Esophagus muscularis mucosa (tissue), 4 donors: ENCODE data around the gene HEATR3. TPM values are rescaled to one million over a fixed set of nuclear protein-coding genes. Genes with fewer than 3 reads are reported as not detected.

Source experiments
- DNase-seq: peaks from one replicate; pipeline ENCODE4 v3.0.0-alpha.2; 2017; ENCODE audit errors: extremely low spot score
- H3K27ac ChIP-seq, 4 donors: fragments of 200-600 bp; sonication (generic); replicated peaks in 1 of 4; 1 replicate in 3 of 4; 2 replicates in 1 of 4; pipeline ENCODE4 v1.5.1; 2016 to 2019; ENCODE audit warnings: mild to moderate bottlenecking in 1 of 4
- H3K27me3 ChIP-seq, 4 donors: fragments of 200-600 bp; sonication (generic); one replicate each; pipeline versions ENCODE4 v1.5.1 to v1.6.0; 2016 to 2019
- H3K36me3 ChIP-seq, 4 donors: fragments of 200-600 bp; sonication (generic); one replicate each; pipeline ENCODE4 v1.5.1; 2016 to 2019
- H3K4me1 ChIP-seq, 4 donors: fragments of 200-600 bp; sonication (generic); one replicate each; pipeline ENCODE4 v1.5.1; 2016 to 2019
- H3K4me3 ChIP-seq, 4 donors: fragments of 200-600 bp; sonication (generic); 1 replicate in 2 of 4; 2 replicates in 2 of 4; pipeline ENCODE4 v1.5.1; 2016 to 2019; ENCODE audit warnings: mild to moderate bottlenecking in 4 of 4, moderate library complexity in 1 of 4
- H3K9me3 ChIP-seq, 4 donors: fragments of 200-600 bp; sonication (generic); 1 replicate in 3 of 4; 2 replicates in 1 of 4; pipeline ENCODE4 v1.5.1; 2016 to 2019
- EP300 ChIP-seq: sonication (generic); formaldehyde crosslinking; IDR thresholded peaks from one replicate; pipeline ENCODE4 v1.6.1; 2017; ENCODE audit warnings: antibody characterized with exemption
- POLR2A ChIP-seq: fragments of 450-650 bp; IDR thresholded peaks from one replicate; pipeline ENCODE4 v1.6.1; 2017; ENCODE audit warnings: antibody characterized with exemption, moderate library complexity, mild to moderate bottlenecking, low read depth
- POLR2AphosphoS5 ChIP-seq, 2 donors: sonication (generic); formaldehyde crosslinking; IDR thresholded peaks; one replicate each; pipeline ENCODE4 v1.6.1; 2017; ENCODE audit warnings: antibody characterized with exemption in 2 of 2
- WGBS: methylation state at CpG from one replicate; pipeline ENCODE4 v1.1.5; 2018; 5-methylcytosine and 5-hydroxymethylcytosine counted together
- intact Hi-C: fragments of 100-400 bp; cut with DNase I; formaldehyde crosslinking; loops from one replicate; pipeline ENCODE4 v1.15.1; 2023
- total RNA-seq, 4 donors: library from RNA; depleted of rRNA; stranded (reverse); fragments of >200 nt; gene quantifications; one replicate each; pipeline versions ENCODE4 v1.1.0 to v1.2.1, GENCODE V29; 2016
- TF ChIP-seq, protein P1 (sequence below), 3 experiments: fragments of 200-600 bp in 2 of 3; fragments of 450-650 bp in 1 of 3; sonication (generic) in 2 of 3; IDR thresholded peaks; one replicate each; pipeline ENCODE4 v1.5.1; 2017 to 2019; ENCODE audit warnings: antibody characterized with exemption in 3 of 3, mild to moderate bottlenecking in 2 of 3, moderate library complexity in 1 of 3

The HEATR3 gene, protein sequence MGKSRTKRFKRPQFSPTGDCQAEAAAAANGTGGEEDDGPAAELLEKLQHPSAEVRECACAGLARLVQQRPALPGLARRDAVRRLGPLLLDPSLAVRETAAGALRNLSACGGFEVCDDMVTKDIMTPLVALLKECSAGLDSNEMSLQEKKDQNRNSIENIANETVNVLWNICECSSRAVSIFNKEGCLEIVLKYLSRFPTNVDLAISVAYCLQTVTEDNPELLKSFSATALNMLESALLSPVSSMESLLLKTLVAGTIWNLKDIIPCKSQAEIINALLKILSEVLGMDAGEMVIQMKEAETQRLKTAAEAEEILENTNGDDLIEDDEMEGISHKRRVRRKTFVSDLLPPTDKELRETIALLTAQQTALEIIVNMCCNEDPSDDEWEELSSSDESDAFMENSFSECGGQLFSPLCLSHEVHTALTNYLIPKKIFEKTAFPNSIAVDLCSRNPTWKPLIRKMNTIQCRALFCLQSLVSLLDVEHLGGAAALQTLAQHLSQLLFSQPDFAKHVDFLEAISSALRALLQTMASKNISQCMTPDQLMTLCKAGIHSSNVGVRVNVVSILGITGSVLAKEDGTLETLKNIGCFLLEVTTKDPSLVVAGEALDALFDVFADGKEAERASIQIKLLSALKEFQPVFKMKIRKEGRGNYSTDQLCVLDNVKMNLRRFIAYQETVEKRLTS
- 10 to 100 TPM in 3 of 4 donors, 1 to 10 TPM in 1; 10.0 to 25.7 (median 12.4) TPM for total RNA-seq

DNA sequence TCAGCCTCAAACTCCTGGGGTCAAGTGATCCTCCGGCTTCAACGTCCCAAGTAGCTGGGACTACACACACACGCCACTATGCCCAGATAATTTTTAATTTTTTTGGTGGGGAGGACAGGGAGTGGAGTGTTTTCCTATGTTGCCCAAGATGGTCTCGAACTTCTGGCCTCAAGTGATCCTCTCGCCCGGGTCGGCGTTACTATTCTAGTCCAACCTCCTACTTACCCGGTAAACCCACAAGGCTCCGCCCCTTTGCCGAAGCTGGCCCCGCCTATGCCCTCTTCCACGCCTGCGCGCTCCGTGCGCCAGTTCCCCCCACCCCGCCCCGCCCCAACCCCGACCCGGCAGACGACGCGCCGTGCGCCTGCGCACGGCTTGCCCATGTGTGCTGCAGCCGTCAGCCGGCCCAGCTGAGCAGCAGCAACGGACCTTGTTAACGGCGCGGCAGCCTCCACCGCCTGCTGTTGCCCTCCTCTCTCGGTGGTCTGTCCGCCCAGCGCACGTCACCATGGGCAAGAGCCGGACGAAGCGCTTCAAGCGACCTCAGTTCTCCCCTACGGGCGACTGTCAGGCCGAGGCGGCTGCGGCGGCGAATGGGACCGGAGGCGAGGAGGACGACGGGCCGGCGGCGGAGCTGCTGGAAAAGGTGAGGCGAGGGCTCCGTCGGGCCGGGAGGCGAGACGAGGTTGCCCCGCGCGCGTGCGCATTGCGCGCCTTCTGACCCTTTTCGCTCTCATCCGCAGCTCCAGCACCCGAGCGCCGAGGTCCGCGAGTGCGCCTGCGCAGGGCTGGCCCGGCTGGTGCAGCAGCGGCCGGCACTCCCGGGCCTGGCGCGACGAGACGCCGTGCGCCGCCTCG lies at the start of gene HEATR3:
HEATR3 (plus strand) TSS at position 347 of the 858 bp plus-strand sequence; CDS start at position 509, 162 bp downstream.
- WGBS: 6% methylated on average over 27 of the region's 91 CpGs
- H3K27me3 ChIP-seq: no peaks in the 10 kb centered on the region
- peaks cover 20 to 39% (median 29%) of the 10 kb centered on the region in 4 donors for H3K4me1 ChIP-seq
- TF ChIP-seq POLR2A: no peak
- TF ChIP-seq POLR2AphosphoS5 (IDR thresholded peaks at IDR 0.05): peak; percentile 55 to 83
- intact Hi-C loops: loop anchor here (2.0 to 10.0 kb wide), 4 partner anchors 41 to 299 kb away; partner anchors contain the start of genes BRD7, CNEP1R1 and TENT4B
- peak; percentile 96 for DNase-seq
- peak within 1 kb of the TSS; percentile 95 to 99 (median 98) for H3K27ac ChIP-seq
- peak within 1 kb of the TSS; percentile 87 to 99 (median 96) for H3K4me3 ChIP-seq
- no peaks in the 10 kb centered on the region for H3K9me3 ChIP-seq
- peaks cover 3 to 19% (median 17%) of the 10 kb centered on the region in 4 donors for H3K36me3 ChIP-seq

DNA sequence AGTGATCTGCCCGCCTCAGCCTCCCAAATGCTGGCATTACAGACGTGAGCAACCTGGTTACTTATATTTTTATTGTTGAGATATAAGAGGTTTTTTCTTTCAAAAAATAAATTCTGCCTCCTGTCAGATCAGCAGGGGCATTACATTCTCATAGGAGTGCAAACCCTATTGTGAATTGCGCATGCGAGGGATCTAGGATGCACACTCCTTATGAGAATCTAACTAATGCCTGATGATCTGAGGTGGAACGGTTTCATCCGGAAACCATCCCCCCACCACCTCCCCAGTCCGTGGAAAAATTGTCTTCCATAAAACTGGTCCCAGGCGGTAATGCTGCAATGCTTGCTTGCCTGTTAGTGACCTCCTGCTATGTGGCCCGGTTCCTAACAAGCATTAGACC lies 48.2 kb upstream of the HEATR3 start:
- 88% methylated on average over 9 of the region's 9 CpGs for WGBS
- Histone ChIP-seq H3K9me3 (no peaks in the 10 kb centered on the region), H3K4me1 (no peaks in the 10 kb centered on the region), H3K27ac (no peak overlapping the region), H3K36me3 (no peaks in the 10 kb centered on the region), H3K4me3 (no peak overlapping the region), H3K27me3 (no peaks in the 10 kb centered on the region)
- TF ChIP-seq EP300 (no peak), POLR2A (no peak)
- intact Hi-C loops: no loop called here
- DNase-seq: no peak

DNA sequence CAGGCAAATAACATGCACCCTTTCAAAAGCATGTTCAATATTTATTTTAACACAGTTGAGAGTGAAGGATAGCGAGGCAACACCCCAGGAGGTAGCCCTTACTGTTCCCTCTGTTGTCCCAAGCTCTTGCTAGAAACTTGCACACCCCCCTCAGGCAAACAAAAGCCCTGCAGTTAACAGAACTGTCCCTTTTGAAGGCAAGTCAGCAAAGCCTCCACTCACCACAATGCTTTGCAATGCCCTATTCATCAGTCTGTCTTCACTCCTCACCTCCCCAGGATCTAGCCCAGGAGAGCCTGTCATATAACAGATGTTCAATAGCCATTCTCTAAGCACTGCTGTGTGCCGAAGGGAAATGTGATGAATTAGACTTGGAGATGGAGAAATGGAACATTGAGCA lies 44.2 kb upstream of the HEATR3 start:
- Histone ChIP-seq H3K9me3 (no peaks in the 10 kb centered on the region), H3K36me3 (no peaks in the 10 kb centered on the region), H3K27me3 (no peaks in the 10 kb centered on the region), H3K4me3 (no peak overlapping the region), H3K4me1 (peaks cover 8 to 16% (median 14%) of the 10 kb centered on the region in 4 donors), H3K27ac (no peak overlapping the region)
- TF ChIP-seq POLR2AphosphoS5 (IDR thresholded peaks at IDR 0.05) (no peak), EP300 (no peak), POLR2A (no peak)
- TF ChIP-seq, protein P1, sequence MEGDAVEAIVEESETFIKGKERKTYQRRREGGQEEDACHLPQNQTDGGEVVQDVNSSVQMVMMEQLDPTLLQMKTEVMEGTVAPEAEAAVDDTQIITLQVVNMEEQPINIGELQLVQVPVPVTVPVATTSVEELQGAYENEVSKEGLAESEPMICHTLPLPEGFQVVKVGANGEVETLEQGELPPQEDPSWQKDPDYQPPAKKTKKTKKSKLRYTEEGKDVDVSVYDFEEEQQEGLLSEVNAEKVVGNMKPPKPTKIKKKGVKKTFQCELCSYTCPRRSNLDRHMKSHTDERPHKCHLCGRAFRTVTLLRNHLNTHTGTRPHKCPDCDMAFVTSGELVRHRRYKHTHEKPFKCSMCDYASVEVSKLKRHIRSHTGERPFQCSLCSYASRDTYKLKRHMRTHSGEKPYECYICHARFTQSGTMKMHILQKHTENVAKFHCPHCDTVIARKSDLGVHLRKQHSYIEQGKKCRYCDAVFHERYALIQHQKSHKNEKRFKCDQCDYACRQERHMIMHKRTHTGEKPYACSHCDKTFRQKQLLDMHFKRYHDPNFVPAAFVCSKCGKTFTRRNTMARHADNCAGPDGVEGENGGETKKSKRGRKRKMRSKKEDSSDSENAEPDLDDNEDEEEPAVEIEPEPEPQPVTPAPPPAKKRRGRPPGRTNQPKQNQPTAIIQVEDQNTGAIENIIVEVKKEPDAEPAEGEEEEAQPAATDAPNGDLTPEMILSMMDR (IDR thresholded peaks at IDR 0.05): no peak
- DNase-seq: no peak
- intact Hi-C loops: loop anchor here (10.0 kb wide), 2 partner anchors 333 to 773 kb away; no protein-coding TSS in a partner anchor
- 45% methylated on average over 2 of the region's 2 CpGs for WGBS

DNA sequence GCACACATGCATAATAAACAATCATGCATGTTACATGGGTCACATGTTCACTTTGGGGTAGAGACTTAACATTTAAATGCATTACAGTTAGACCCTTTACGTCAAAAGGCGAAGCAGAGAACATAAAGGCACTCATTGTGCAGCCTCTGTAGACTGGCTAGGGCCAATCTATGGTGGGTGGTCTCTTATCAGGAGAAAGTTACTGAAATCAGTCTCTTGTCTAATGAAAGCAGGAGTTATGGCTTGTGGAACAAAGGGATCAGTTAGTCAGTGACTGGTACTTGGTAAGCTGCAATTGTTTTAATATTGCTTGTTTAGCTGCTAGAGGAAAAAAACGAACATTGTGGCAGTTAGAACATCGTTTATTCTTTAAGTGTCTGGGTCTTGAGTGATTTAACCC lies 42.1 kb upstream of the HEATR3 start:
- 45% methylated on average over 4 of the region's 4 CpGs for WGBS
- intact Hi-C loops: loop anchor here (2.0 to 10.0 kb wide), 4 partner anchors 43 to 771 kb away; no protein-coding TSS in a partner anchor
- no peak for DNase-seq
- Histone ChIP-seq H3K4me1 (peaks cover 23 to 35% (median 30%) of the 10 kb centered on the region in 4 donors), H3K4me3 (no peak overlapping the region), H3K9me3 (no peaks in the 10 kb centered on the region), H3K27ac (no peak overlapping the region), H3K36me3 (peaks cover 0 to 3% (median 0%) of the 10 kb centered on the region in 4 donors), H3K27me3 (no peaks in the 10 kb centered on the region)
- no peak for TF ChIP-seq POLR2AphosphoS5 (IDR thresholded peaks at IDR 0.05)
- TF ChIP-seq, protein P1 (IDR thresholded peaks at IDR 0.05): no peak
- no peak for TF ChIP-seq POLR2A
- no peak for TF ChIP-seq EP300

DNA sequence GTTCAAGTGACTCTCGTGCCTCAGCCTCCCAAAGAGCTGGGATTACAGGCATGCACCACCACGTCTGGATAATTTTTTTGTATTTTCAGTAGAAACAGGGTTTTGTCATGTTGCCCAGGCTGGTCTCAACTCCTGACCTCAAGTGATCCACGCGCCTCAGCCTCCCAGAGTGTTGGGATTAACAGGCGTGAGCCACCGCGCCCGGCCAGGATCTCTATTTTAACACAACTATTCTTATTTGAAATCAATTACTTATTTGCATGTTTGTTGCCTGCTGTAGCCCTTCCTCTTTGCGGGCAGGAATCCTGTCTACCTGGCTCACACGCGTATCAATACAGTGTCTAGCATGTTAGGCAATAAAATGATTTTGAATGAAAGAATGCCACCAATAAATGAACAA lies 41.6 kb upstream of the HEATR3 start:
- 89% methylated on average over 11 of the region's 11 CpGs for WGBS
- H3K4me3 ChIP-seq: no peak overlapping the region
- H3K27me3 ChIP-seq: no peaks in the 10 kb centered on the region
- intact Hi-C loops: loop anchor here (2.0 to 10.0 kb wide), 4 partner anchors 43 to 771 kb away; no protein-coding TSS in a partner anchor
- no peak for TF ChIP-seq EP300
- no peak for TF ChIP-seq POLR2A
- TF ChIP-seq, protein P1 (IDR thresholded peaks at IDR 0.05): no peak
- no peak for TF ChIP-seq POLR2AphosphoS5 (IDR thresholded peaks at IDR 0.05)
- peaks cover 23 to 38% (median 31%) of the 10 kb centered on the region in 4 donors for H3K4me1 ChIP-seq
- DNase-seq: no peak
- no peaks in the 10 kb centered on the region for H3K9me3 ChIP-seq
- peaks cover 0 to 5% (median under 1%) of the 10 kb centered on the region in 4 donors for H3K36me3 ChIP-seq
- no peak overlapping the region for H3K27ac ChIP-seq
